ENCODE results near the gene ZNRF1. TPM values are rescaled to one million over a fixed set of nuclear protein-coding genes. Genes with fewer than 3 reads are reported as not detected.

The ZNRF1 gene
- polyA plus RNA-seq, 1 experiment: 24.1 TPM

GRCh38 chr16:75114946-75115825 is 116.4 kb downstream of the ZNRF1 start:
- Histone ChIP-seq H3K27me3 (ENCODE audit: control insufficient read depth, insufficient read depth, low read length) (no peaks in the 10 kb centered on the region), H3K36me3 (ENCODE audit: control insufficient read depth, insufficient read depth, low read length) (no peaks in the 10 kb centered on the region), H3K4me3 (ENCODE audit: low read depth, low read length) (no peak overlapping the region)
- no peak for TF ChIP-seq CTCF (IDR thresholded peaks at IDR 0.05; ENCODE audit: insufficient read depth, low read depth, low read length)
- POLR2A ChIA-PET: no interaction called here
- no peak for DNase-seq (ENCODE audit: low read depth)
- CTCF ChIA-PET: interaction anchor here (8.0 kb wide), 1 partner anchor 120 kb away, joined by 199 read pairs; the partner anchor contains the start of gene ZNRF1

- ChIA-PET POLR2A (interaction anchor here (0.5 kb wide), 1 partner anchor 14 kb away, joined by 4 read pairs; no protein-coding TSS in a partner anchor), CTCF (interaction anchor here (0.6 to 1.2 kb wide), 2 partner anchors 30 to 362 kb away, joined by 3 read pairs; no protein-coding TSS in a partner anchor)
- Histone ChIP-seq H3K36me3 (ENCODE audit: control insufficient read depth, insufficient read depth, low read length) (no peaks in the 10 kb centered on the region), H3K27me3 (ENCODE audit: control insufficient read depth, insufficient read depth, low read length) (no peaks in the 10 kb centered on the region), H3K4me3 (ENCODE audit: low read depth, low read length) (peak within 1 kb of the TSS; percentile 27)
- no peak for TF ChIP-seq CTCF (IDR thresholded peaks at IDR 0.05; ENCODE audit: insufficient read depth, low read depth, low read length)
- DNase-seq (ENCODE audit: low read depth): no peak
Measured at GRCh38 chr16:75116081-75116910, 117.5 kb downstream of the ZNRF1 start, which contains the start of gene LDHD. Gene LDHD, minus strand, starts transcription at chr16:75116780. Its CDS starts 60 bp downstream, at chr16:75116720.

GRCh38 chr16:75116911-75117245 is 118.1 kb downstream of the ZNRF1 start:
- DNase-seq (ENCODE audit: low read depth): no peak
- ChIA-PET POLR2A (no interaction called here), CTCF (interaction anchor here (0.6 to 1.2 kb wide), 2 partner anchors 31 to 361 kb away, joined by 3 read pairs; no protein-coding TSS in a partner anchor)
- H3K27me3 ChIP-seq (ENCODE audit: control insufficient read depth, insufficient read depth, low read length): no peaks in the 10 kb centered on the region
- H3K4me3 ChIP-seq (ENCODE audit: low read depth, low read length): no peak overlapping the region
- TF ChIP-seq CTCF (IDR thresholded peaks at IDR 0.05; ENCODE audit: insufficient read depth, low read depth, low read length): no peak
- H3K36me3 ChIP-seq (ENCODE audit: control insufficient read depth, insufficient read depth, low read length): no peaks in the 10 kb centered on the region

GRCh38 chr16:75118943-75119539 is 120.2 kb downstream of the ZNRF1 start:
- no peak overlapping the region for H3K4me3 ChIP-seq (ENCODE audit: low read depth, low read length)
- no peaks in the 10 kb centered on the region for H3K36me3 ChIP-seq (ENCODE audit: control insufficient read depth, insufficient read depth, low read length)
- CTCF ChIA-PET: interaction anchor here (1.5 to 2.9 kb wide), 2 partner anchors 8 to 120 kb away, joined by 4 to 13 read pairs; partner anchors contain the start of gene ZNRF1
- POLR2A ChIA-PET: no interaction called here
- TF ChIP-seq CTCF (IDR thresholded peaks at IDR 0.05; ENCODE audit: insufficient read depth, low read depth, low read length): no peak
- no peak for DNase-seq (ENCODE audit: low read depth)
- no peaks in the 10 kb centered on the region for H3K27me3 ChIP-seq (ENCODE audit: control insufficient read depth, insufficient read depth, low read length)
